ENCODE results near the gene SRSF11. TPM values are rescaled to one million over a fixed set of nuclear protein-coding genes. Genes with fewer than 3 reads are reported as not detected.

The SRSF11 gene
- total RNA-seq, 1 donor from 2014 or later, result 127 TPM

Other genes starting within 250 kb of the SRSF11 start
- gene LRRC40, start 15.8 kb upstream of the SRSF11 start, total RNA-seq, result 7.7 TPM
- 19.8 TPM for gene ANKRD13C, start 133.3 kb downstream of the SRSF11 start, total RNA-seq
- 7.2 TPM for gene CTH, start 189.9 kb downstream of the SRSF11 start, total RNA-seq